ENCODE data around the gene ZMYM2.

- no peak for TF ChIP-seq CTCF (IDR thresholded peaks at IDR 0.05)
- no peak for TF ChIP-seq STAT6 (CRISPR knock-in tag; conservative IDR thresholded peaks at IDR 0.05; ENCODE audit: low read depth)
- TF ChIP-seq SMAD3 (CRISPR knock-in tag; IDR thresholded peaks at IDR 0.05; ENCODE audit: borderline replicate concordance), result no peak
- no peak for TF ChIP-seq NR3C1 (CRISPR knock-in tag; conservative IDR thresholded peaks at IDR 0.05; ENCODE audit: low read depth)
- TF ChIP-seq CREB1 (CRISPR knock-in tag; IDR thresholded peaks at IDR 0.05), result no peak
- no peak for TF ChIP-seq ZNF317 (CRISPR knock-in tag; IDR thresholded peaks at IDR 0.05; ENCODE audit: borderline replicate concordance, low read depth)
- TF ChIP-seq ELF4 (CRISPR knock-in tag; IDR thresholded peaks at IDR 0.05; ENCODE audit: low read depth), result no peak
- TF ChIP-seq ZBTB43 (CRISPR knock-in tag; IDR thresholded peaks at IDR 0.05), result no peak
- TF ChIP-seq NR2C2 (CRISPR knock-in tag; IDR thresholded peaks at IDR 0.05), result no peak
- no peak for TF ChIP-seq CBFB (CRISPR knock-in tag; IDR thresholded peaks at IDR 0.05; ENCODE audit: low read depth)
- TF ChIP-seq NR1H2 (CRISPR knock-in tag; IDR thresholded peaks at IDR 0.05), result no peak
- no peak for TF ChIP-seq ZNF671 (CRISPR knock-in tag; IDR thresholded peaks at IDR 0.05)
Observed at GRCh38 chr13:19910336-19911072, 48.0 kb upstream of the ZMYM2 start.
